Hypothalamus (tissue), 51 donors: ENCODE results near the gene GRK6.

Source experiments
- DNase-seq, 51 donors: peaks; one replicate each; lab custom pipeline; 2025; lab: John Stamatoyannopoulos, UW

GRK6 gene

GRCh38 chr5:177466861-177467260 is 40.4 kb downstream of the GRK6 start:
- DNase-seq: no peak

DNA sequence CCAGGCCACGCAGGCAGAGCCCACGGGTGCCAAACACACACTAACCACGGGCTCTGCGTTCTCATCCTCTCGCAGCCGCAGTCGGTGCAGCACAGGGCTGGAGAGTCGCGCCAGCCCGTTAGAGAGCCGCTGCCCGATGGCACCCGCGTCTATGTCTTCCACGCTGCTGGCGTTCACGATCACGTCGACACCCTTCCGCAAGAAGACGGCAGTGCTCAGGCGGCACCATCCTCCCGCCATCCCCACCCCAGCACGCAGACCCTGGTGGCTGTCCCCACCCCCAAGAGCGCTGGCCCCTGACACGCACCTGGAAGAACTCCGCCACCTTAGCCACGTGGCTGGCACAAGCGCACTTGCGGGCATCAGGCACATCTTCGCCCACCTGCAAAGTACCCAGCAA is 41.0 kb downstream of the GRK6 start:
- DNase-seq: no peak

DNA sequence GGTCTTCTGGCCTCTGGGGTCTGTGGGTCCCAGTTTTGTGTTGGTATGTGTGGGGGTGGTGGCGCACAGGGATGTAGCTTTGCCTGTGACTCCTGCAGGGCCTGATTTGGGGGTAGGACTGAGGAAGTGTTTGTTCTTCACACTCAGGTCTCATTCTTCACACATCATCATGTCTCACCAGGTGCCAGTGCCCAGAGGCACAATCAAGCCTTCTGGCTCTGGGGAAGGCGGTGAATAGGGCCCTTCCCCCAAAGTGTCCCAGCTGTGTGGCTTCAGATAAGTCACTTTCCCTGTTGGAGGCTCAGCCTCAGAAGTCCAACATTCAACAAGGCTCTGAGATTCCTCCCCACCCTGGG is 41.8 kb downstream of the GRK6 start:
- no peak for DNase-seq

DNA sequence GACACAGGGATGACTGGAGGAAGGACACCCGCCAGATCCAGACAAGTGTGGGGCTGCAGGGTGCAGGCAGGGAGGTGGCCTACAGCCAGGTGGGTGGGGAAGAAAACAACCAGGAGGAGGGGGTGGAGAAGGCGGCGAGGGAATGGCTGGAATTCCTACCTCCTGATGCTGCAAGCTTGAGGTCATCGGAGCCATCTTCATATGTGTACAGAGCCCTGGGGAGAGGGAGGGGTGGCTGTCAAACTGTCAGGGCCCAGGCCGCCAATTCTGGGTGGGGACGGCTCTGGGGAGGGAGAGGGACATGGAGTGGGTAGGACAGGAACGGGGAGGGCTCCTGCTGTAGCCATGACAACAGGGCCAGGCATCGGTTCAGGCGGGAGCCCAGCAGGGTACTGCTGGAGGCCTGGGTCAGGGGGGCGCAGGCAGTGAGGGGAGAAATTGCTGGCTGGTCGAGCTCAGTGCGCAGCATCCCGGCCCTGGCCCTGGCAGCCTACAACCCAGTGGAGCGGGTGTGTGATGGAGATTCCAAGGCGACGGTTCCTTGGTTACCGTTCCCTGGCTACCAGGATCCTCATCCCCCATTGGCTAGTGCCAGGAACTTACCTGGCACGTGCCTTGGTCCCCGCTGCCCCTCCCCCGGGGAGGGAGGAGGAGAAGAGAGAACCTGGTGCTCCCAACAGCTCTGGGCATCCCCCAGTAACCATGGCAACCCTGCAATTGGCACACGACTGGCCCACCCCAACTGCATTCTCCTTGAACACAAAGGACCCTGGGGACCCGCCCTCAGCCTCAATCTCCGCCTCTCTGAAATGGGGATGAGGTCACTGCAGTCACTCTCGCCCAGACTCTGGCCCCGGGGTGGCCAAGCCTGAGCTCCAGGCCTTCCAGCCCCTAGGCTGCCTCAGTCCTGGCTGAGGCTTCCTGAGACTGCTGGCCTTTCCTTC is 42.5 kb downstream of the GRK6 start:
- peak in 32 of 51 donors; percentile 11 to 81 (median 52) for DNase-seq

DNA sequence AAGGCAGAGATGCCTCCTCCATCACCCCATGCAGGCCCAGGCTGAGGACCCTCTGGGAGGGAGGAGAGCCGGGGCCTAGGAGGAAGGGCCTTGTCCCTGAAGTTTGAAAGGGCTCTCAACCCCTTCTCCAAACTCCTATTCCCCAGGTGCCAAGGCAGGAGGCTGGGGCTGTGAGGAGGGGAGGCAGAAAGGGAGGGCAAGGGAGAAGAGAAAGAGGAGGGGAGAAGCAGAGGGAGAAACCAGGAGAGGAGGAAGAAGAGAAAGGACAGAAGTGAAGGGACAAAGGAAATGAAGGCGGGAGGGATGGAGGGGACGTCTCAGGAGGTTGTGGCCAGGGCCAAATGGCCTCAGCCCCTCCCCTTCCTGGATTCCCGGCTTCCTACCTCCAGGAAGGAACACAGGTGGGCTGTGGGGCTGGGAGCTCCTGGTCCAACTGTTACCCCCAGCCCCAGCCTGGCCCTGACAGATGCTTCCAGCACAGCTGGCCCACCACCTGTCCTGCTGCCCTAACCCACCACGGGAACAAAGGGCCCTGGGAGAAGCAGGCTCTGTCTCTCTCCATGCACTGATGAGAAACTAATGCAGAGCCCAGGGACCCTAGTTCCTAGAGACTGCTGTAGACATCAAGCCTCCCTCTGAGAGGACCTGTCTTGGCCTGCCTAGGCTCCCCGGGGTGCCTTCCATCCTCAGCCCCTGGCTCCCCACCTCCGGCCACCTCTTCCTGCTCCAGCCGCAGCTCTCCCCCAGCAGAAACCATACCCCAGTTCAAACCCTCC is 43.5 kb downstream of the GRK6 start:
- no peak for DNase-seq

DNA sequence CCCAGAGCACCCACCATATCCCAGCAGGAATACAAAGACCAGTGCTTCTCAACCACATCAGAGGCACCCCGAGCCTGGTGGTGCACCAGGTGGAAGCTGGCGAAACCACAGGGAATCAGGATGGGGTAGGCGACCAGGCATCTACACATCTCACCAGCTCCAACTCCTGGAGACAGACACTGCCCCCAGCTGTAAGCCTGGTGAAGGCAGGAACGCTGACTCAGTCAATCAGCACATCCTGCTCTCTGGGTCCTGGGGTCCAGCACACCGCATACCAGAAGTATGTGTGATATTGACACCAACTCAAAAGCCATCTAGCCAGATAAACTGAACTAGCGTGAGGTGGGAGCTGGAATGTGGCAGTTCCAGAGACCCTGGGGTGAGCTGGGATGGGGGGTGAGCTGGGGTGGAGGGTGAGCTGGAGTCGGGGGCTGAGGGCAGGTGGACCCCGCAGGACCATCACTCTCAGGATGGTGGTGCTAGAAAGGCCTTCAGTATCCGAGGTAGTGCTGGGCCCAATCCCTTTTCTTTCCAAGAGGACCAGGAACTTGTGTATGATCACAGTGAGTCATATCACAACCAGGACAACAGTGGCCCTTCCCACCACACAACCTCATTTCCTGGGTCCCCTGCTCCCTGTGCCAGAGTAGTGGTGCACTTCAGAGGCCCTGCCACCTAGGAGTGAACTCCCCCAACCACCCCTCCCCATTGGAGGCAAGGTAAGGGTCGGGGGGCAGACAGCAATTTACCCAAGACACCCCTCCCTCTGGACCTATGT is 44.5 kb downstream of the GRK6 start:
- no peak for DNase-seq

DNA sequence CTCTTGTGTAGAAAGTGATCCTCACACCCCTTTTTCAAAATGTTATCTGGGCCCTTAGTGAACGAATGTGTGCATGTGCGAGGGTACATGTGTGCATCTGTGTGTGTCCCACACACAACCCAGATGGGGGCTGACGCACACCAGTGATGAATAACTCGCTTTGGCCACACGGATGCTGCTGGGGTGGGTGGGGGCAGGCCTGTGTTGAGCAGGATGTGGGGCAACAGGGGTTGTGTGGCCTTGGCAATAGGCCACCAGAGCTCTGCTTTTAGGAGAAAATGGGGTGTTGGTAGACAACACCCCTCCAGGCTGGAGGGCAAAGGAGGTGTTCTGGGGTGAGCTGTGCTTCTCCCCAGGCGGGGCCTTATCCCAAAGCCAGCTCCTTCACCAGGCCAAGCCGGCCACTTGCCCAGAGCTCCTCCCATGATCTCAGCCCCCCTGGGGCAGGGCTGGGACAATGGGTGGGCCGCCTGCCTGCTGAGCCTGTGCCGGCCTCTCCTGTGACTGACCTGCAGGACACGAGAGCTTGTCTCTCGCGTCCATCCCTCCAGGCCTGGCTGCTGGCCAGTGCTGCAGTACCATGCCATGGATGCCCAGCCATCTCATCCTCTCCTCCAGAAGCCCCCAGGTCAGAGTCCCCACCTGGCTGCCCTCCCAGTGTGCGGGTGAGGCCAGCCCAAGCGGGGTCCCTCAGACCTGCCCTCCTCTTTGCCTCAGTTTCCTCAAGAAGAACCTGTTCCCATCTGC is 45.3 kb downstream of the GRK6 start:
- peak in 1 of 51 donors; percentile 41 for DNase-seq

- DNase-seq: peak in 1 of 51 donors; percentile 14
Observed at GRCh38 chr5:177472460-177473442, 46.3 kb downstream of the GRK6 start.

GRCh38 chr5:177473443-177474001 is 47.0 kb downstream of the GRK6 start, which contains the start of gene DBN1:
DBN1 (minus strand) TSS chr5:177473634; CDS start chr5:177473521, 113 bp downstream.
- peak in 15 of 51 donors; percentile 9 to 63 (median 31) for DNase-seq

- DNase-seq: no peak
Observed at GRCh38 chr5:177474002-177474476, 47.6 kb downstream of the GRK6 start.

DNA sequence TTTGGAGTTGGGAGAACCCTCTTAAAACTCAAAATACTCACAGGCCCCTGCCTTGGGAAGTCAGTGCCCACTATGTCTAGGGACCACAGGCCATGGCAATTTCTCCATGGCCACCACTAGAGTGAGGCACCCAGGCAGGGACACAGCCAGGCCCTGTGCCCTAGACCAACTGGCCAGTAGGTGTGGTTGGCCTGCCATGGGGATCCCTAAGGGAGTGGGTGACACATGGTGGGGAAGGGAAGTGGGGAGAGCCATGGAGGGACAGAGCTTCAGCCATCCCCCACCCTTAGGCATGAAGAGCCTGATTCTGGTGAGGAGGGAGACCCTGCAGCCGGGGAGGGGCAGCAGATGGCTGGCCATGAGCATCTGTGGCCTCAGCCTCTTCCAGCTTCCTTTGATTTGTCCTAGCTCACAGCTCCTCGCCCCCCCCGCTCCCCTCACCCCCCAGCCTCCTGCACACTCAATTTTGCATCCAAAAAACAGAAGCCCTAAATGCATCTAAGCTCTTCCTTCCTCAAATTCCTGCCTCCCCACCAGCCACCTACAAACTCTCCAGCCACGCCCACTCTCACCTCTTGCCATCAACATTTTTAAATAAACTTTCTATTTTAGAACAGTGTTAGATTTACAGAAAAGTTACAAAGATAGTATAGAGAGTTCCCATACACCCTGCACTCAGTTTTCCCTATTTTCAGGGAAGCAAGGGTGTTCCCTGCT is 48.5 kb downstream of the GRK6 start:
- DNase-seq: no peak

DNA sequence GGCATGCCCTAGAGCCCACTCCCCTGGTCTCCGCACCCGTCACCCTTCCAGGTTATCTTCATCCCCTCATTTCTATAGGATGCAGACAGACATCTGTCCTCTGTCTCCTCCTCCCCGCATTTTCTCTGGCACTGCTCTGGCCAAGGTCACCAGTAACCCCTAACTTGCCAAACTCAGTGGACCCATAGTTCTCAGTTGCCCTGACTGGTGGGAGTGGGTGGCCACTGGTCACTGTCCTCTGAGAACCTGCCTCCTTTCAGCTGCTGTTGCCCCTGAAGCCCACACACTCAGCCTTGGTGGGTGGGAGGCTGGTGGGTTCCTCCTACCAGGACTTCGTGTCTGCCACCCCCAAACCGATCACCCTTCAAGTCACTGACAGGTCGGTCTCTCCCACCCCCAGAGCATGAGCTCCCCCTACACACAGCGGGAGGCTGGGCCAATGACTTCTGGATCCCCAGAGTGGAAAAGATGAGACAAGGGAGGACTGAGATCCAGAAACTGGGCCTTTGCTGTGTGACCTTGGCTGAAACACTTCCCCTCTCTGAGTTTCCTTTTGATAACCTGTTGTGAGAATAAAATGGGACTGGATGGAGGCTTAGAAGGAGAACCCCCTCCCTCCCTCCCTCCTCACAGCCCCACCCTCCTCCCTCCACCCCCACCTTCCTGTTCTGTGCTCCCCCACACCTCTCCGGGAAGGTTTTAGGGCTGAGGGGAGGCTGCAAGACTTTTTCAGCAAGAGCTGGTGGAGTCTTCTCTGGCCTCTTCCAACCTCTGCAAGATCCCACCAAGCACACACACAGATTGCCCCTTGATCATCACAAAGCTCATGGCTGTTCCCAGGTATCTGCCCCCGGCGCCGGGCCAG is 49.3 kb downstream of the GRK6 start:
- no peak for DNase-seq

GRCh38 chr5:177476531-177477233 is 50.2 kb downstream of the GRK6 start:
- no peak for DNase-seq

GRCh38 chr5:177477701-177478477 is 51.4 kb downstream of the GRK6 start:
- no peak for DNase-seq
